Breast epithelium (tissue), 4 donors: ENCODE measurements around the gene SLC18B1. TPM values are rescaled to one million over a fixed set of nuclear protein-coding genes. Genes with fewer than 3 reads are reported as not detected.

Source experiments
- DNase-seq, 2 donors: peaks; one replicate each; pipeline ENCODE4 v3.0.0-alpha.2; 2019; ENCODE audit warnings: low spot score in 2 of 2
- H3K27ac ChIP-seq, 2 donors: fragments of 200-600 bp; sonication (generic) in 1 of 2; one replicate each; pipeline ENCODE4 v1.5.1; 2016 to 2019; ENCODE audit warnings: mild to moderate bottlenecking in 1 of 2
- H3K27me3 ChIP-seq, 2 donors: fragments of 200-600 bp; sonication (generic) in 1 of 2; one replicate each; pipeline versions ENCODE4 v1.5.1 to v1.6.0; 2017 to 2019; ENCODE audit warnings: control low read depth in 1 of 2, mild to moderate bottlenecking in 1 of 2
- H3K36me3 ChIP-seq: fragments of 200-600 bp; one replicate; pipeline ENCODE4 v1.5.1; 2019
- H3K4me1 ChIP-seq, 2 donors: fragments of 200-600 bp; sonication (generic); one replicate each; pipeline ENCODE4 v1.5.1; 2016 to 2019; ENCODE audit warnings: control low read depth in 1 of 2
- H3K4me3 ChIP-seq, 3 donors: fragments of 200-600 bp; sonication (generic); 1 replicate in 2 of 3; 2 replicates in 1 of 3; pipeline ENCODE4 v1.5.1; 2016 to 2019; ENCODE audit warnings: mild to moderate bottlenecking in 3 of 3, moderate library complexity in 2 of 3
- H3K9me3 ChIP-seq, 2 donors: fragments of 200-600 bp; sonication (generic) in 1 of 2; one replicate each; pipeline ENCODE4 v1.5.1; 2016 to 2019; ENCODE audit warnings: control low read depth in 1 of 2
- CTCF ChIP-seq, 3 donors: fragments of 450-650 bp; IDR thresholded peaks; one replicate each; pipeline ENCODE4 v1.5.1; 2016 to 2017; ENCODE audit warnings: antibody characterized with exemption in 3 of 3, mild to moderate bottlenecking in 3 of 3, moderate library complexity in 3 of 3
- POLR2A ChIP-seq: fragments of 450-650 bp; IDR thresholded peaks from one replicate; pipeline ENCODE4 v1.6.1; 2016; ENCODE audit warnings: antibody characterized with exemption, mild to moderate bottlenecking, moderate library complexity
- POLR2AphosphoS5 ChIP-seq, 3 donors: sonication (generic); formaldehyde crosslinking; IDR thresholded peaks; one replicate each; pipeline ENCODE4 v1.6.1; 2017; ENCODE audit warnings: antibody characterized with exemption in 3 of 3
- intact Hi-C: fragments of 100-400 bp; cut with DNase I; formaldehyde crosslinking; loops from one replicate; pipeline ENCODE4 v1.15.1; 2023; ENCODE audit warnings: low total_unique reads
- total RNA-seq, 3 donors: library from RNA; depleted of rRNA; stranded (reverse); fragments of >200 nt; gene quantifications; one replicate each; pipeline ENCODE4 v1.1.0, GENCODE V29; 2016

Gene SLC18B1
- total RNA-seq, 3 donors from 2014 or later, result 8.2 to 14.6 (median 14.1) TPM

DNA sequence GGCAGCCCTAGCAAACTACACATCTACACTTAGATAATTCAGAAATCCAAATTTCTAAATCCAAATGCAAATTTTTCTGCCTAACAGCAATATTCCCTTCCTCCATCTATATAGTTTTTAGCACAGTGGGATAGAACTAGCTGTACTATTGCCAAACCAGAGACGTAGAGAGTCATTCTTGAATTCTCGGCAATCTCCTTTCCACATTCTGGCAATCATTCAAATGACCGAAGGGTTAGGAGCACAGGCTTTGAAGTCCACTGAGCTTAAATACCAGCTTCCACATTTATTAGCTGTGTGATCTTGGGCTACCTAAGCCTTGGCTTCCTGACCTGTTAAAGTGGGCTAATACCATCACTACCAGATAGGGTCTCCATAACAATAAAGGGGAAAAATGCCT is 12.8 kb upstream of the SLC18B1 start:
- intact Hi-C loops, result no loop called here
- DNase-seq, result no peak
- H3K4me1 ChIP-seq, result peaks cover 0 to 16% of the 10 kb centered on the region in 2 donors
- no peak overlapping the region for H3K27ac ChIP-seq
- no peak overlapping the region for H3K4me3 ChIP-seq
- TF ChIP-seq POLR2A (no peak), POLR2AphosphoS5 (IDR thresholded peaks at IDR 0.05) (no peak), CTCF (IDR thresholded peaks at IDR 0.05) (no peak)
- no peaks in the 10 kb centered on the region for H3K36me3 ChIP-seq
- H3K9me3 ChIP-seq, result no peaks in the 10 kb centered on the region
- no peaks in the 10 kb centered on the region for H3K27me3 ChIP-seq

- TF ChIP-seq POLR2A (no peak), POLR2AphosphoS5 (IDR thresholded peaks at IDR 0.05) (no peak), CTCF (IDR thresholded peaks at IDR 0.05) (no peak)
- no peak overlapping the region for H3K27ac ChIP-seq
- no peak overlapping the region for H3K4me3 ChIP-seq
- H3K36me3 ChIP-seq, result no peaks in the 10 kb centered on the region
- H3K9me3 ChIP-seq, result no peaks in the 10 kb centered on the region
- intact Hi-C loops, result no loop called here
- no peak for DNase-seq
- no peaks in the 10 kb centered on the region for H3K4me1 ChIP-seq
- H3K27me3 ChIP-seq, result no peaks in the 10 kb centered on the region
Observed at GRCh38 chr6:132805548-132805947, 7.1 kb upstream of the SLC18B1 start.

- no peak for TF ChIP-seq POLR2A
- TF ChIP-seq CTCF (IDR thresholded peaks at IDR 0.05), result no peak
- no peak for TF ChIP-seq POLR2AphosphoS5 (IDR thresholded peaks at IDR 0.05)
Observed at GRCh38 chr6:132804251-132804650, 5.8 kb upstream of the SLC18B1 start.

DNA sequence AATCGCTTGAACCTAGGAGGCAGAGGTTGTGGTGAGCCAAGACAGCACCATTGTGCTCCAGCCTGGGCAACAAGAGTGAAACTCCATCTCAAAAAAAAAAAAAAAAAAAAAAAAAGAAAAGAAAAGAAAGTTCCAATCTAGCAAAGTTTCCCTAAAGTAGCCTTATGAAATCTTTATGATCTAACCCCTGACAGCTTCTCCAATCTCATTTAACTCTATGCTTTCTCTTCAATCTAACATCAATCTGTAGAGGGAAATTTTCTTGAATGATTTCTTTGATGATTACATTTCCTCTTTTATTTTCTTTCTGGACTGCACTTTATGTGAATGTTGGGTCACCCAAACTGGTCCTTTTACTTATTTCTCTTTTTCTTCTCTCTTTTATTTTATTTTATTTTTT is 2.2 kb upstream of the SLC18B1 start:
- intact Hi-C loops, result no loop called here
- Histone ChIP-seq H3K27ac (no peak overlapping the region), H3K36me3 (no peaks in the 10 kb centered on the region), H3K4me1 (no peaks in the 10 kb centered on the region), H3K4me3 (no peak overlapping the region), H3K9me3 (no peaks in the 10 kb centered on the region), H3K27me3 (no peaks in the 10 kb centered on the region)
- no peak for DNase-seq
- TF ChIP-seq CTCF (IDR thresholded peaks at IDR 0.05), result no peak
- no peak for TF ChIP-seq POLR2AphosphoS5 (IDR thresholded peaks at IDR 0.05)
- no peak for TF ChIP-seq POLR2A

More at GRCh38 chr6:132804251-132804650, 5.8 kb upstream of the SLC18B1 start:
- intact Hi-C loops, result no loop called here
- Histone ChIP-seq H3K4me1 (no peaks in the 10 kb centered on the region), H3K36me3 (no peaks in the 10 kb centered on the region), H3K27me3 (no peaks in the 10 kb centered on the region), H3K4me3 (no peak overlapping the region), H3K27ac (no peak overlapping the region), H3K9me3 (no peaks in the 10 kb centered on the region)
- no peak for DNase-seq

- DNase-seq, result peak; percentile 54 to 72
- Histone ChIP-seq H3K4me3 (peak overlapping the region in 1 of 3 donors; percentile 63), H3K27me3 (no peaks in the 10 kb centered on the region), H3K9me3 (no peaks in the 10 kb centered on the region), H3K36me3 (no peaks in the 10 kb centered on the region), H3K4me1 (no peaks in the 10 kb centered on the region), H3K27ac (no peak overlapping the region)
- peak in 1 of 3 donors; percentile 28 for TF ChIP-seq POLR2AphosphoS5 (IDR thresholded peaks at IDR 0.05)
- TF ChIP-seq POLR2A, result no peak
- TF ChIP-seq CTCF (IDR thresholded peaks at IDR 0.05), result peak in 2 of 3 donors; percentile 42 to 56
- intact Hi-C loops, result no loop called here
Observed at GRCh38 chr6:132798869-132799538, 567 bp upstream of the SLC18B1 start.
